ENCODE measurements around the gene GPR15. TPM values are rescaled to one million over a fixed set of nuclear protein-coding genes. Genes with fewer than 3 reads are reported as not detected.

Gene GPR15
- not detected for polyA plus RNA-seq (2013, experiment 1 of 2)
- not detected for polyA plus RNA-seq (2013, experiment 2 of 2)

GRCh38 chr3:98531622-98532274 is at the start of gene GPR15:
Gene GPR15, plus strand, starts transcription at chr3:98531978. Its CDS starts 56 bp downstream, at chr3:98532034.
- H4K8ac ChIP-seq (ENCODE audit: low read depth, low read length) = no peak within 1 kb of the TSS
- no peaks in the 10 kb centered on the region for H3K79me2 ChIP-seq (ENCODE audit: control insufficient read depth, insufficient read depth, low read length)
- no peak within 1 kb of the TSS for H3K4me3 ChIP-seq (ENCODE audit: low read length)
- no peak within 1 kb of the TSS for H2BK120ac ChIP-seq (ENCODE audit: low read depth, low read length)
- H3K4me1 ChIP-seq (ENCODE audit: control insufficient read depth, low read depth, low read length) = no peaks in the 10 kb centered on the region
- no peak within 1 kb of the TSS for H3K18ac ChIP-seq (ENCODE audit: low read length)
- no peak within 1 kb of the TSS for H3K56ac ChIP-seq (ENCODE audit: low read length)
- H2BK15ac ChIP-seq (replicated peaks; ENCODE audit: low read depth) = no peak within 1 kb of the TSS
- no peak for DNase-seq
- H3K9ac ChIP-seq (ENCODE audit: low read length) = no peak within 1 kb of the TSS
- H3K36me3 ChIP-seq (ENCODE audit: control insufficient read depth, insufficient read depth, low read length) = no peaks in the 10 kb centered on the region
- H3K4ac ChIP-seq (ENCODE audit: low read depth, low read length) = no peak within 1 kb of the TSS
- no peak within 1 kb of the TSS for H3K27ac ChIP-seq (ENCODE audit: low read depth, low read length)
- WGBS (ENCODE audit: extremely low coverage, insufficient coverage, low lambda C conversion rate) = no CpG with 5 or more reads among the region's 7 CpGs
- no peak within 1 kb of the TSS for H3K23ac ChIP-seq (ENCODE audit: low read length)
- no peaks in the 10 kb centered on the region for H3K27me3 ChIP-seq (ENCODE audit: insufficient read depth, low read length, poor library complexity)
- no peak within 1 kb of the TSS for H2BK5ac ChIP-seq (ENCODE audit: low read length)
- no peaks in the 10 kb centered on the region for H3K79me1 ChIP-seq (ENCODE audit: low read length)
- no peak within 1 kb of the TSS for H2AK5ac ChIP-seq (ENCODE audit: low read length)
- no peak within 1 kb of the TSS for H4K5ac ChIP-seq (ENCODE audit: low read length)
- H3K4me2 ChIP-seq (ENCODE audit: low read length) = no peak within 1 kb of the TSS

DNA sequence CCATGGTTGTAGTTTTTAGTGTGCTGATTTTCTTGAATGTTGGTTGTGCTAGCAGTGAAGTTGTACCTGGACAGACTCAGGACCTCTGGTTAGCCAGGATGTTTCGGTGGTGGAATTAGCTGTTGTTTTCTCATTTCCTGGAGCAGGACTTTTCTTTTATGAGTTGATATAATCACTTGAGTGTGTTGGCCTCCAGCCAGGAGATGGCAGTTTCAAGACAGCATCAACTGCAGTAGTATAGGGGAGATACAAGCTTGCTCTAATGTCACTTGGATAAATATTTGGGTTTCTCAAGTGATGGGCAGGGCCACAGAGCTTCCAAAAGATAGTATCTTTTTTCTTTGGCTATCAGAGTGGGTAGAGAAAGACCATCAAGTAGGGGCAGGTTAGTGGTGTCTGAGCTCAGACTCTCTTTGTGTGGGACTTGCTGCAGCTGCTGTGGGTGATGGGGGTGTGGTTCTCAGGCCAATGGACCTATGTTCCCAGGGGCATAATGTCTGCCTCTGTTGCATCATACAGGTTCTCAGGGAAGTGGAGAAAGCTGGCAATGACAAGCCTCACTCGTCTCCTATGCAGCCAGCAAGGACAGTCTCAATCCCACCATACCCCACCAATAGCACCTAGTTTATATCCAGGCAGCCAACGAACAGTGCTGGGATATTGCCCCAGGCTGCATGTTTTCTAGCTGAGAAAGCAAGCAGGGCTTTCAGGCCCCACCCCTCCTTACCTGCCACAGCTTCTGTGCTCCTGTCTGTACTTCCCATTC is 48.9 kb upstream of the GPR15 start:
- Histone ChIP-seq H3K27ac (ENCODE audit: low read depth, low read length) (no peak overlapping the region), H3K4me3 (ENCODE audit: low read length) (no peak overlapping the region), H3K4me2 (ENCODE audit: low read length) (no peak overlapping the region), H3K79me1 (ENCODE audit: low read length) (no peaks in the 10 kb centered on the region), H3K79me2 (ENCODE audit: control insufficient read depth, insufficient read depth, low read length) (no peaks in the 10 kb centered on the region), H3K56ac (ENCODE audit: low read length) (no peak overlapping the region), H3K4me1 (ENCODE audit: control insufficient read depth, low read depth, low read length) (no peaks in the 10 kb centered on the region), H2BK5ac (ENCODE audit: low read length) (no peak overlapping the region), H4K5ac (ENCODE audit: low read length) (no peak overlapping the region), H2AK5ac (ENCODE audit: low read length) (no peak overlapping the region), H4K8ac (ENCODE audit: low read depth, low read length) (no peak overlapping the region), H3K27me3 (ENCODE audit: insufficient read depth, low read length, poor library complexity) (no peaks in the 10 kb centered on the region), H2BK15ac (replicated peaks; ENCODE audit: low read depth) (no peak overlapping the region), H3K4ac (ENCODE audit: low read depth, low read length) (no peak overlapping the region), H3K18ac (ENCODE audit: low read length) (no peak overlapping the region), H3K23ac (ENCODE audit: low read length) (no peak overlapping the region), H3K9ac (ENCODE audit: low read length) (no peak overlapping the region), H3K36me3 (ENCODE audit: control insufficient read depth, insufficient read depth, low read length) (no peaks in the 10 kb centered on the region), H2BK120ac (ENCODE audit: low read depth, low read length) (no peak overlapping the region)
- no CpG with 5 or more reads among the region's 3 CpGs for WGBS (ENCODE audit: extremely low coverage, insufficient coverage, low lambda C conversion rate)
- peak; percentile 32 for DNase-seq

DNA sequence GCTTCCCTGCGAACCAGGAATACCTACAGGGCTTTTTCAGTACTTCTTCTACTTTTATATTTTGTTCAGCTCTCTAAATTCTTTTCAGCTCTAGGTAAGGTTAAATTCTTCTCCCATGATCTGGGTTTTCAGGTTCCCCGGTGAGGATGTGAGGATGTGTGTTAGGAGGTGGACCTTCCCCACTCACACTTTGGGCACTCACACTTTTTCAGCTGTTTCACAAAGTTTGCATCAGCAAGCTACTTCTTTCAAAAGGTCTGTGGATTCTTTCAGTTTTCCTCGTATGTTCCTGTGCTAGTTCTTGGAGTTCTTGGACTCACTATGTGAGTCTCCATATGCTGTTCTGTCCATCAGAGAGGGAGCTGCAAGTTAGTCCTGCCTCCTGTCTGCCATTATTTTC is 48.2 kb upstream of the GPR15 start:
- H3K27me3 ChIP-seq (ENCODE audit: insufficient read depth, low read length, poor library complexity) = no peaks in the 10 kb centered on the region
- H3K9ac ChIP-seq (ENCODE audit: low read length) = no peak overlapping the region
- DNase-seq = peak; percentile 7
- H3K56ac ChIP-seq (ENCODE audit: low read length) = no peak overlapping the region
- H2AK5ac ChIP-seq (ENCODE audit: low read length) = no peak overlapping the region
- H3K4ac ChIP-seq (ENCODE audit: low read depth, low read length) = no peak overlapping the region
- H3K4me2 ChIP-seq (ENCODE audit: low read length) = no peak overlapping the region
- no CpG with 5 or more reads among the region's 3 CpGs for WGBS (ENCODE audit: extremely low coverage, insufficient coverage, low lambda C conversion rate)
- no peak overlapping the region for H3K4me3 ChIP-seq (ENCODE audit: low read length)
- no peak overlapping the region for H2BK120ac ChIP-seq (ENCODE audit: low read depth, low read length)
- no peaks in the 10 kb centered on the region for H3K4me1 ChIP-seq (ENCODE audit: control insufficient read depth, low read depth, low read length)
- no peak overlapping the region for H4K5ac ChIP-seq (ENCODE audit: low read length)
- no peaks in the 10 kb centered on the region for H3K79me1 ChIP-seq (ENCODE audit: low read length)
- no peaks in the 10 kb centered on the region for H3K36me3 ChIP-seq (ENCODE audit: control insufficient read depth, insufficient read depth, low read length)
- H3K79me2 ChIP-seq (ENCODE audit: control insufficient read depth, insufficient read depth, low read length) = no peaks in the 10 kb centered on the region
- no peak overlapping the region for H2BK5ac ChIP-seq (ENCODE audit: low read length)
- H3K18ac ChIP-seq (ENCODE audit: low read length) = no peak overlapping the region
- H4K8ac ChIP-seq (ENCODE audit: low read depth, low read length) = no peak overlapping the region
- H3K23ac ChIP-seq (ENCODE audit: low read length) = no peak overlapping the region
- H3K27ac ChIP-seq (ENCODE audit: low read depth, low read length) = no peak overlapping the region
- no peak overlapping the region for H2BK15ac ChIP-seq (replicated peaks; ENCODE audit: low read depth)

- H2BK15ac ChIP-seq (replicated peaks; ENCODE audit: low read depth) = no peak within 1 kb of the TSS
- DNase-seq = no peak
- no peak within 1 kb of the TSS for H3K56ac ChIP-seq (ENCODE audit: low read length)
- no peak within 1 kb of the TSS for H3K4ac ChIP-seq (ENCODE audit: low read depth, low read length)
- H3K4me2 ChIP-seq (ENCODE audit: low read length) = no peak within 1 kb of the TSS
- WGBS (ENCODE audit: extremely low coverage, insufficient coverage, low lambda C conversion rate) = no CpG with 5 or more reads among the region's 2 CpGs
- no peak within 1 kb of the TSS for H3K27ac ChIP-seq (ENCODE audit: low read depth, low read length)
- H3K36me3 ChIP-seq (ENCODE audit: control insufficient read depth, insufficient read depth, low read length) = no peaks in the 10 kb centered on the region
- no peaks in the 10 kb centered on the region for H3K4me1 ChIP-seq (ENCODE audit: control insufficient read depth, low read depth, low read length)
- no peak within 1 kb of the TSS for H4K5ac ChIP-seq (ENCODE audit: low read length)
- H3K4me3 ChIP-seq (ENCODE audit: low read length) = no peak within 1 kb of the TSS
- no peaks in the 10 kb centered on the region for H3K79me2 ChIP-seq (ENCODE audit: control insufficient read depth, insufficient read depth, low read length)
- no peak within 1 kb of the TSS for H2BK5ac ChIP-seq (ENCODE audit: low read length)
- H2AK5ac ChIP-seq (ENCODE audit: low read length) = no peak within 1 kb of the TSS
- no peak within 1 kb of the TSS for H3K9ac ChIP-seq (ENCODE audit: low read length)
- H3K27me3 ChIP-seq (ENCODE audit: insufficient read depth, low read length, poor library complexity) = no peaks in the 10 kb centered on the region
- no peak within 1 kb of the TSS for H4K8ac ChIP-seq (ENCODE audit: low read depth, low read length)
- H3K23ac ChIP-seq (ENCODE audit: low read length) = no peak within 1 kb of the TSS
- H3K79me1 ChIP-seq (ENCODE audit: low read length) = no peaks in the 10 kb centered on the region
- H3K18ac ChIP-seq (ENCODE audit: low read length) = no peak within 1 kb of the TSS
- no peak within 1 kb of the TSS for H2BK120ac ChIP-seq (ENCODE audit: low read depth, low read length)
Observed at GRCh38 chr3:98497381-98497780, 34.4 kb upstream of the GPR15 start, which contains the start of gene OR5K2. Gene OR5K2, plus strand, starts transcription at chr3:98497681. Its CDS starts 0 bp downstream, at chr3:98497681.

DNA sequence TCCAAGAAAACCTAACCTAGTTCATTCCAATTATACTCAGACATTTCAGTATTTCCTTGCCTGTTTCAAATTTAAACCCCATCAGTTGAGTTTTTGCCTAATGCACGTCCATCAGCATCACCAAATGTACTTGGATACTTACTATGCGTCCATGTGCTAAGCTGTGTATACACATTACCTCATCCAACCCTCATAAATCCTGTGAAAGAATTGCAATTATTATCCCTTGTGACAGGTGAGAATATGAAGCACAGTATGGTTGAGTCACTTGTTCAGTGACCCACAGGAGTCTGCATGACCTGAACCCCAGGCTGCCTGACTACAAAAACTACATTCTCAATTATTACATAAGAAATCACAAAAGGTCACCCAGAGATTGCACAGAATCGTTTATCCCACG is 31.8 kb upstream of the GPR15 start:
- Histone ChIP-seq H3K23ac (ENCODE audit: low read length) (no peak overlapping the region), H2BK120ac (ENCODE audit: low read depth, low read length) (no peak overlapping the region), H3K56ac (ENCODE audit: low read length) (no peak overlapping the region), H3K4me3 (ENCODE audit: low read length) (no peak overlapping the region), H3K4me2 (ENCODE audit: low read length) (no peak overlapping the region), H3K27me3 (ENCODE audit: insufficient read depth, low read length, poor library complexity) (no peaks in the 10 kb centered on the region), H2BK5ac (ENCODE audit: low read length) (no peak overlapping the region), H3K79me2 (ENCODE audit: control insufficient read depth, insufficient read depth, low read length) (no peaks in the 10 kb centered on the region), H2AK5ac (ENCODE audit: low read length) (no peak overlapping the region), H3K4ac (ENCODE audit: low read depth, low read length) (no peak overlapping the region), H3K79me1 (ENCODE audit: low read length) (no peaks in the 10 kb centered on the region), H4K5ac (ENCODE audit: low read length) (no peak overlapping the region), H3K18ac (ENCODE audit: low read length) (no peak overlapping the region), H3K27ac (ENCODE audit: low read depth, low read length) (no peak overlapping the region), H4K8ac (ENCODE audit: low read depth, low read length) (no peak overlapping the region), H3K9ac (ENCODE audit: low read length) (no peak overlapping the region), H2BK15ac (replicated peaks; ENCODE audit: low read depth) (no peak overlapping the region), H3K4me1 (ENCODE audit: control insufficient read depth, low read depth, low read length) (no peaks in the 10 kb centered on the region), H3K36me3 (ENCODE audit: control insufficient read depth, insufficient read depth, low read length) (no peaks in the 10 kb centered on the region)
- WGBS (ENCODE audit: extremely low coverage, insufficient coverage, low lambda C conversion rate) = no CpG with 5 or more reads among the region's 4 CpGs
- no peak for DNase-seq
